ENCODE measurements around the gene CNTNAP1. TPM values are rescaled to one million over a fixed set of nuclear protein-coding genes. Genes with fewer than 3 reads are reported as not detected.

The CNTNAP1 gene
- total RNA-seq, 5 donors from 2014 or later (not counting 1 experiment from before 2014, with no cell fraction given), result 2.2 to 18.3 (median 3.0) TPM

- Mint-ChIP-seq H3K27ac (peak overlapping the region in 1 of 2 donors; percentile 63), H3K36me3 (no peaks in the 10 kb centered on the region), H3K4me1 (peaks cover 36 to 51% (median 48%) of the 10 kb centered on the region in 3 donors), H3K9me3 (no peaks in the 10 kb centered on the region), H3K4me3 (peak overlapping the region; percentile 21 to 87 (median 64)), H3K27me3 (peaks cover 24 to 42% of the 10 kb centered on the region in 2 donors)
- H3K36me3 ChIP-seq (ENCODE audit: control insufficient read depth in 2 of 2, extremely low read depth in 1 of 2, insufficient read depth in 1 of 2, low read length in 1 of 2), result no peaks in the 10 kb centered on the region
- CTCF ChIA-PET, result interaction anchor here (0.6 to 1.3 kb wide), 2 partner anchors 83 to 106 kb away, joined by 3 to 4 read pairs; partner anchors contain the start of gene PSMC3IP (in 1 of the 2)
- H3K9me3 ChIP-seq, result no peaks in the 10 kb centered on the region
- WGBS (ENCODE audit: insufficient coverage), result 31% methylated on average over 21 of the region's 25 CpGs
- no peak overlapping the region for H3K4me3 ChIP-seq (ENCODE audit: control insufficient read depth in 1 of 2, extremely low read depth in 1 of 2, low read length in 1 of 2)
- peaks cover 2 to 41% of the 10 kb centered on the region in 2 experiments for H3K27me3 ChIP-seq (replicated peaks in 1 of 2; ENCODE audit: control insufficient read depth in 2 of 2, extremely low read depth in 1 of 2, insufficient read depth in 2 of 2, low read length in 1 of 2)
- peaks cover 13 to 51% of the 10 kb centered on the region in 2 experiments for H3K4me1 ChIP-seq (ENCODE audit: control insufficient read depth in 1 of 2, extremely low read depth in 1 of 2, insufficient read depth in 2 of 2, low read length in 2 of 2)
- POLR2A ChIA-PET, result interaction anchor here (0.6 kb wide), 2 partner anchors 48 to 81 kb away, joined by 3 to 15 read pairs; no protein-coding TSS in a partner anchor
- H3K27ac ChIP-seq (ENCODE audit: low read length), result no peak overlapping the region
- peak in 1 of 35 experiments; percentile 20 for DNase-seq
- ATAC-seq (replicated peaks in 1 of 4), result no peak
Observed at GRCh38 chr17:42683407-42684034, 1.2 kb downstream of the CNTNAP1 start.

- H3K36me3 ChIP-seq (ENCODE audit: control insufficient read depth in 2 of 2, extremely low read depth in 1 of 2, insufficient read depth in 1 of 2, low read length in 1 of 2), result no peaks in the 10 kb centered on the region
- no peaks in the 10 kb centered on the region for H3K36me3 Mint-ChIP-seq
- H3K4me3 Mint-ChIP-seq, result no peak overlapping the region
- ChIA-PET POLR2A (interaction anchor here in 1 of 2 donors (0.6 kb wide), 1 partner anchor 107 kb away, joined by 5 read pairs; no protein-coding TSS in a partner anchor), CTCF (interaction anchor here in 1 of 2 donors (0.6 kb wide), 1 partner anchor 34 kb away, joined by 6 read pairs; no protein-coding TSS in a partner anchor)
- H3K27ac ChIP-seq (ENCODE audit: low read length), result no peak overlapping the region
- peaks cover 26 to 38% (median 37%) of the 10 kb centered on the region in 3 donors for H3K4me1 Mint-ChIP-seq
- ATAC-seq (replicated peaks in 1 of 4) (no peak), DNase-seq (no peak)
- peaks cover 24 to 39% of the 10 kb centered on the region in 2 donors for H3K27me3 Mint-ChIP-seq
- H3K27ac Mint-ChIP-seq, result no peak overlapping the region
- 90% methylated on average over 46 of the region's 50 CpGs for WGBS (ENCODE audit: insufficient coverage)
- H3K4me1 ChIP-seq (ENCODE audit: control insufficient read depth in 1 of 2, extremely low read depth in 1 of 2, insufficient read depth in 2 of 2, low read length in 2 of 2), result peaks cover 10 to 35% of the 10 kb centered on the region in 2 experiments
- H3K4me3 ChIP-seq (ENCODE audit: control insufficient read depth in 1 of 2, extremely low read depth in 1 of 2, low read length in 1 of 2), result no peak overlapping the region
- H3K9me3 ChIP-seq, result no peaks in the 10 kb centered on the region
- H3K9me3 Mint-ChIP-seq, result no peaks in the 10 kb centered on the region
- H3K27me3 ChIP-seq (replicated peaks in 1 of 2; ENCODE audit: control insufficient read depth in 2 of 2, extremely low read depth in 1 of 2, insufficient read depth in 2 of 2, low read length in 1 of 2), result peaks cover 2 to 42% of the 10 kb centered on the region in 2 experiments
Observed at GRCh38 chr17:42684929-42685556, 2.7 kb downstream of the CNTNAP1 start.

- POLR2A ChIA-PET, result interaction anchor here in 1 of 2 donors (0.6 kb wide), 1 partner anchor 106 kb away, joined by 5 read pairs; no protein-coding TSS in a partner anchor
- CTCF ChIA-PET, result interaction anchor here in 1 of 2 donors (0.6 kb wide), 1 partner anchor 35 kb away, joined by 6 read pairs; no protein-coding TSS in a partner anchor
- H3K4me1 Mint-ChIP-seq, result peaks cover 22 to 33% (median 32%) of the 10 kb centered on the region in 3 donors
- no peak overlapping the region for H3K4me3 Mint-ChIP-seq
- Histone ChIP-seq H3K36me3 (ENCODE audit: control insufficient read depth in 2 of 2, extremely low read depth in 1 of 2, insufficient read depth in 1 of 2, low read length in 1 of 2) (no peaks in the 10 kb centered on the region), H3K9me3 (no peaks in the 10 kb centered on the region), H3K4me1 (ENCODE audit: control insufficient read depth in 1 of 2, extremely low read depth in 1 of 2, insufficient read depth in 2 of 2, low read length in 2 of 2) (peaks cover 10 to 28% of the 10 kb centered on the region in 2 experiments), H3K27ac (ENCODE audit: low read length) (no peak overlapping the region), H3K4me3 (ENCODE audit: control insufficient read depth in 1 of 2, extremely low read depth in 1 of 2, low read length in 1 of 2) (no peak overlapping the region), H3K27me3 (replicated peaks in 1 of 2; ENCODE audit: control insufficient read depth in 2 of 2, extremely low read depth in 1 of 2, insufficient read depth in 2 of 2, low read length in 1 of 2) (peaks cover 2 to 34% of the 10 kb centered on the region in 2 experiments)
- no peak for ATAC-seq (replicated peaks in 1 of 4)
- no peak for DNase-seq
- WGBS (ENCODE audit: insufficient coverage), result 91% methylated on average over 8 of the region's 14 CpGs
- H3K27ac Mint-ChIP-seq, result no peak overlapping the region
- H3K9me3 Mint-ChIP-seq, result no peaks in the 10 kb centered on the region
- H3K27me3 Mint-ChIP-seq, result peaks cover 20 to 36% of the 10 kb centered on the region in 2 donors
- no peaks in the 10 kb centered on the region for H3K36me3 Mint-ChIP-seq
Observed at GRCh38 chr17:42685831-42686230, 3.5 kb downstream of the CNTNAP1 start.

GRCh38 chr17:42686520-42687128 is 4.3 kb downstream of the CNTNAP1 start:
- POLR2A ChIA-PET, result no interaction called here
- H3K9me3 Mint-ChIP-seq, result no peaks in the 10 kb centered on the region
- peaks cover 9 to 22% of the 10 kb centered on the region in 2 experiments for H3K4me1 ChIP-seq (ENCODE audit: control insufficient read depth in 1 of 2, extremely low read depth in 1 of 2, insufficient read depth in 2 of 2, low read length in 2 of 2)

GRCh38 chr17:42687707-42688320 is 5.5 kb downstream of the CNTNAP1 start:
- H3K27ac Mint-ChIP-seq, result no peak overlapping the region
- H3K27me3 Mint-ChIP-seq, result peaks cover 5 to 21% of the 10 kb centered on the region in 2 donors
- ChIA-PET CTCF (no interaction called here), POLR2A (no interaction called here)
- H3K27me3 ChIP-seq (replicated peaks in 1 of 2; ENCODE audit: control insufficient read depth in 2 of 2, extremely low read depth in 1 of 2, insufficient read depth in 2 of 2, low read length in 1 of 2), result peaks cover 0 to 17% of the 10 kb centered on the region in 2 experiments
- H3K4me3 ChIP-seq (ENCODE audit: control insufficient read depth in 1 of 2, extremely low read depth in 1 of 2, low read length in 1 of 2), result no peak overlapping the region
- H3K27ac ChIP-seq (ENCODE audit: low read length), result no peak overlapping the region
- no peaks in the 10 kb centered on the region for H3K9me3 Mint-ChIP-seq
- no peak for DNase-seq
- peaks cover 7 to 16% (median 12%) of the 10 kb centered on the region in 3 donors for H3K4me1 Mint-ChIP-seq
- no peak for ATAC-seq (replicated peaks in 1 of 4)
- 92% methylated on average over 18 of the region's 27 CpGs for WGBS (ENCODE audit: insufficient coverage)
- peaks cover 0 to 11% of the 10 kb centered on the region in 2 experiments for H3K4me1 ChIP-seq (ENCODE audit: control insufficient read depth in 1 of 2, extremely low read depth in 1 of 2, insufficient read depth in 2 of 2, low read length in 2 of 2)
- no peaks in the 10 kb centered on the region for H3K9me3 ChIP-seq
- H3K4me3 Mint-ChIP-seq, result no peak overlapping the region
- no peaks in the 10 kb centered on the region for H3K36me3 Mint-ChIP-seq
- no peaks in the 10 kb centered on the region for H3K36me3 ChIP-seq (ENCODE audit: control insufficient read depth in 2 of 2, extremely low read depth in 1 of 2, insufficient read depth in 1 of 2, low read length in 1 of 2)

More at GRCh38 chr17:42686520-42687128, 4.3 kb downstream of the CNTNAP1 start:
- no peaks in the 10 kb centered on the region for H3K36me3 Mint-ChIP-seq
- peaks cover 17 to 27% (median 24%) of the 10 kb centered on the region in 3 donors for H3K4me1 Mint-ChIP-seq
- no peak overlapping the region for H3K4me3 Mint-ChIP-seq
- no peak overlapping the region for H3K27ac Mint-ChIP-seq
- no peaks in the 10 kb centered on the region for H3K9me3 ChIP-seq
- H3K27me3 Mint-ChIP-seq, result peaks cover 14 to 31% of the 10 kb centered on the region in 2 donors
- H3K27ac ChIP-seq (ENCODE audit: low read length), result no peak overlapping the region
- H3K4me3 ChIP-seq (ENCODE audit: control insufficient read depth in 1 of 2, extremely low read depth in 1 of 2, low read length in 1 of 2), result no peak overlapping the region
- CTCF ChIA-PET, result no interaction called here
- no peak for ATAC-seq (replicated peaks in 1 of 4)
- WGBS (ENCODE audit: insufficient coverage), result 85% methylated on average over 28 of the region's 32 CpGs
- no peak for DNase-seq
- peaks cover 2 to 26% of the 10 kb centered on the region in 2 experiments for H3K27me3 ChIP-seq (replicated peaks in 1 of 2; ENCODE audit: control insufficient read depth in 2 of 2, extremely low read depth in 1 of 2, insufficient read depth in 2 of 2, low read length in 1 of 2)
- no peaks in the 10 kb centered on the region for H3K36me3 ChIP-seq (ENCODE audit: control insufficient read depth in 2 of 2, extremely low read depth in 1 of 2, insufficient read depth in 1 of 2, low read length in 1 of 2)

- DNase-seq (no peak), ATAC-seq (replicated peaks in 1 of 4) (no peak)
- Mint-ChIP-seq H3K27me3 (peaks cover 0 to 4% of the 10 kb centered on the region in 2 donors), H3K27ac (no peak overlapping the region), H3K4me3 (no peak overlapping the region), H3K4me1 (peaks cover 0 to under 1% (median 0%) of the 10 kb centered on the region in 3 donors), H3K36me3 (no peaks in the 10 kb centered on the region), H3K9me3 (no peaks in the 10 kb centered on the region)
- Histone ChIP-seq H3K4me1 (ENCODE audit: control insufficient read depth in 1 of 2, extremely low read depth in 1 of 2, insufficient read depth in 2 of 2, low read length in 2 of 2) (no peaks in the 10 kb centered on the region), H3K27me3 (replicated peaks in 1 of 2; ENCODE audit: control insufficient read depth in 2 of 2, extremely low read depth in 1 of 2, insufficient read depth in 2 of 2, low read length in 1 of 2) (peaks cover 0 to 3% of the 10 kb centered on the region in 2 experiments), H3K36me3 (ENCODE audit: control insufficient read depth in 2 of 2, extremely low read depth in 1 of 2, insufficient read depth in 1 of 2, low read length in 1 of 2) (peaks cover 0 to 5% of the 10 kb centered on the region in 2 donors), H3K27ac (ENCODE audit: low read length) (no peak overlapping the region), H3K9me3 (no peaks in the 10 kb centered on the region), H3K4me3 (ENCODE audit: control insufficient read depth in 1 of 2, extremely low read depth in 1 of 2, low read length in 1 of 2) (no peak overlapping the region)
- ChIA-PET POLR2A (no interaction called here), CTCF (interaction anchor here (0.5 to 0.7 kb wide), 2 partner anchors 41 to 1926 kb away, joined by 4 read pairs; no protein-coding TSS in a partner anchor)
- WGBS (ENCODE audit: insufficient coverage), result 85% methylated on average over 9 of the region's 10 CpGs
Observed at GRCh38 chr17:42690596-42690995, 8.3 kb downstream of the CNTNAP1 start.

Measured in T-cell (primary cell).